ENCODE results near the gene ZNF593OS.

ZNF593OS gene

GRCh38 chr1:26171084-26172072, at the start of gene ZNF593OS:
ZNF593OS (minus strand) TSS chr1:26171832; CDS start chr1:26171661, 171 bp downstream.
- no peak for DNase-seq

- DNase-seq: no peak
Measured at GRCh38 chr1:26221094-26221493, 49.5 kb upstream of the ZNF593OS start.

GRCh38 chr1:26220199-26220912, 48.7 kb upstream of the ZNF593OS start:
- no peak for DNase-seq

GRCh38 chr1:26218906-26219494, 47.4 kb upstream of the ZNF593OS start:
- no peak for DNase-seq

- no peak for DNase-seq
Measured at GRCh38 chr1:26215246-26215645, 43.6 kb upstream of the ZNF593OS start.

- no peak for DNase-seq
Measured at GRCh38 chr1:26213335-26213905, 41.8 kb upstream of the ZNF593OS start.

GRCh38 chr1:26212726-26213125, 41.1 kb upstream of the ZNF593OS start:
- DNase-seq: no peak

GRCh38 chr1:26210147-26210870, 38.7 kb upstream of the ZNF593OS start:
- no peak for DNase-seq

- no peak for DNase-seq
Measured at GRCh38 chr1:26203642-26204318, 32.1 kb upstream of the ZNF593OS start.

- DNase-seq: no peak
Measured at GRCh38 chr1:26200413-26200812, 28.8 kb upstream of the ZNF593OS start.

- no peak for DNase-seq
Measured at GRCh38 chr1:26197813-26198212, 26.2 kb upstream of the ZNF593OS start.

GRCh38 chr1:26197301-26197700, 25.7 kb upstream of the ZNF593OS start:
- no peak for DNase-seq

- no peak for DNase-seq
Measured at GRCh38 chr1:26195805-26196204, 24.2 kb upstream of the ZNF593OS start.

- DNase-seq: no peak
Measured at GRCh38 chr1:26191739-26192138, 20.1 kb upstream of the ZNF593OS start.

GRCh38 chr1:26190373-26190987, 18.8 kb upstream of the ZNF593OS start, which contains the start of gene CATSPER4:
CATSPER4 (plus strand) TSS chr1:26190602; CDS start chr1:26190628, 26 bp downstream.
- DNase-seq: no peak

- DNase-seq: no peak
Measured at GRCh38 chr1:26189751-26190275, 18.2 kb upstream of the ZNF593OS start.

GRCh38 chr1:26189331-26189730, 17.7 kb upstream of the ZNF593OS start:
- DNase-seq: no peak

- no peak for DNase-seq
Measured at GRCh38 chr1:26188477-26188876, 16.8 kb upstream of the ZNF593OS start.

GRCh38 chr1:26187882-26188281, 16.2 kb upstream of the ZNF593OS start:
- DNase-seq: no peak

- no peak for DNase-seq
Measured at GRCh38 chr1:26184883-26185282, 13.3 kb upstream of the ZNF593OS start.

- DNase-seq: no peak
Measured at GRCh38 chr1:26184086-26184485, 12.5 kb upstream of the ZNF593OS start.
